ENCODE data around the gene ZIC4. TPM values are rescaled to one million over a fixed set of nuclear protein-coding genes. Genes with fewer than 3 reads are reported as not detected.

The ZIC4 gene
- total RNA-seq, 1 experiment from 2014 or later: not detected

- no peak for TF ChIP-seq CTCF (IDR thresholded peaks at IDR 0.05; ENCODE audit: unreplicated experiment)
- Mint-ChIP-seq H3K36me3 (ENCODE audit: insufficient read depth, unreplicated experiment) (no peaks in the 10 kb centered on the region), H3K4me1 (ENCODE audit: insufficient read depth, unreplicated experiment) (no peaks in the 10 kb centered on the region), H3K27ac (ENCODE audit: low read depth, unreplicated experiment) (no peak overlapping the region), H3K9me3 (ENCODE audit: unreplicated experiment) (peaks cover 14% of the 10 kb centered on the region), H3K4me3 (ENCODE audit: unreplicated experiment) (no peak overlapping the region), H3K27me3 (ENCODE audit: insufficient read depth, unreplicated experiment) (peaks cover 32% of the 10 kb centered on the region)
- intact Hi-C loops (cut with micrococcal nuclease): no loop called here
- no peak for DNase-seq (ENCODE audit: unreplicated experiment)
- ChIA-PET CTCF (no interaction called here), POLR2A (no interaction called here)
- no TSS peak for BruUV-seq (replicated peaks)
Measured at GRCh38 chr3:147404000-147404799, 2.1 kb downstream of the ZIC4 start.

DNA sequence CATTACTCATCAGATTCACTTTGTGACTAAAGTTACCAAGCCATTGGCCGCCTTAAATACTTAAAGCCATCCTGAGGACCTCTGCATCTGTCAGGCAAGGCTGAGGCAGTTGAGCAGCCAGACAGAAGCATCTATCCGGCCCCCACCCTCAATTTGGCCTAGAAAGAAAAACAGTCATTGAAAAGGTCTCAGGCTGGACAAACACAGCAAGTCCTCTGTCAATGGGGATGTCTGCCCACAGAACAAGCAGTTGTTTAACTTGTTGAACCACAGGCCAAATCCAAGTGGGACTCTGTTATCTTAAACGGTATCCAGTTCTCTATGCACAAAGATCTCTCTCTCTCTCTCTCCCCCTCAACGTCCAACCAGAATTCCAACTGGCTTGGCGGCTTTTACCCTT lies 2.8 kb downstream of the ZIC4 start:
- H3K36me3 Mint-ChIP-seq (ENCODE audit: insufficient read depth, unreplicated experiment): no peaks in the 10 kb centered on the region
- no peak for TF ChIP-seq CTCF (IDR thresholded peaks at IDR 0.05; ENCODE audit: unreplicated experiment)
- peaks cover 7% of the 10 kb centered on the region for H3K9me3 Mint-ChIP-seq (ENCODE audit: unreplicated experiment)
- intact Hi-C loops (cut with micrococcal nuclease): no loop called here
- H3K27ac Mint-ChIP-seq (ENCODE audit: low read depth, unreplicated experiment): no peak overlapping the region
- peaks cover 30% of the 10 kb centered on the region for H3K27me3 Mint-ChIP-seq (ENCODE audit: insufficient read depth, unreplicated experiment)
- POLR2A ChIA-PET: no interaction called here
- no peaks in the 10 kb centered on the region for H3K4me1 Mint-ChIP-seq (ENCODE audit: insufficient read depth, unreplicated experiment)
- CTCF ChIA-PET: no interaction called here
- BruUV-seq (replicated peaks): no TSS peak
- DNase-seq (ENCODE audit: unreplicated experiment): no peak
- H3K4me3 Mint-ChIP-seq (ENCODE audit: unreplicated experiment): no peak overlapping the region

- no peaks in the 10 kb centered on the region for H3K9me3 Mint-ChIP-seq (ENCODE audit: unreplicated experiment)
- H3K4me1 Mint-ChIP-seq (ENCODE audit: insufficient read depth, unreplicated experiment): no peaks in the 10 kb centered on the region
- ChIA-PET CTCF (no interaction called here), POLR2A (no interaction called here)
- H3K27me3 Mint-ChIP-seq (ENCODE audit: insufficient read depth, unreplicated experiment): peaks cover 20% of the 10 kb centered on the region
- no peak overlapping the region for H3K27ac Mint-ChIP-seq (ENCODE audit: low read depth, unreplicated experiment)
- BruUV-seq (replicated peaks): no TSS peak
- intact Hi-C loops (cut with micrococcal nuclease): no loop called here
- no peak for DNase-seq (ENCODE audit: unreplicated experiment)
- H3K36me3 Mint-ChIP-seq (ENCODE audit: insufficient read depth, unreplicated experiment): no peaks in the 10 kb centered on the region
- H3K4me3 Mint-ChIP-seq (ENCODE audit: unreplicated experiment): no peak overlapping the region
- no peak for TF ChIP-seq CTCF (IDR thresholded peaks at IDR 0.05; ENCODE audit: unreplicated experiment)
Measured at GRCh38 chr3:147402159-147402558, 4.2 kb downstream of the ZIC4 start.

- no peak overlapping the region for H3K27ac Mint-ChIP-seq (ENCODE audit: low read depth, unreplicated experiment)
- TF ChIP-seq CTCF (IDR thresholded peaks at IDR 0.05; ENCODE audit: unreplicated experiment): no peak
- intact Hi-C loops (cut with micrococcal nuclease): no loop called here
- no peaks in the 10 kb centered on the region for H3K36me3 Mint-ChIP-seq (ENCODE audit: insufficient read depth, unreplicated experiment)
- no peaks in the 10 kb centered on the region for H3K9me3 Mint-ChIP-seq (ENCODE audit: unreplicated experiment)
- no peak overlapping the region for H3K4me3 Mint-ChIP-seq (ENCODE audit: unreplicated experiment)
- peaks cover 13% of the 10 kb centered on the region for H3K27me3 Mint-ChIP-seq (ENCODE audit: insufficient read depth, unreplicated experiment)
- BruUV-seq (replicated peaks): no TSS peak
- no peak for DNase-seq (ENCODE audit: unreplicated experiment)
- ChIA-PET POLR2A (no interaction called here), CTCF (no interaction called here)
- H3K4me1 Mint-ChIP-seq (ENCODE audit: insufficient read depth, unreplicated experiment): no peaks in the 10 kb centered on the region
Measured at GRCh38 chr3:147401421-147401820, 4.9 kb downstream of the ZIC4 start.

Measured in MCF 10A (cell line).